GM19351 (cell line): ENCODE measurements around the gene LEFTY2.
"Not testable (repeated sequence)": the region's sequence is repeated elsewhere in the genome, so short reads cannot be mapped to it uniquely, and the experiment has no call there.

Experiments
- ATAC-seq: cut with Tn5 transposase; IDR thresholded peaks from one replicate; pipeline ENCODE4 v1.9.1; 2021; ENCODE audit warnings: mild to moderate bottlenecking, moderate library complexity; ENCODE audit not compliant: unreplicated experiment

LEFTY2 gene

GRCh38 chr1:225908013-225908640, 32.9 kb downstream of the LEFTY2 start:
- ATAC-seq, result no peak

GRCh38 chr1:225907341-225907740, 33.7 kb downstream of the LEFTY2 start:
- no peak for ATAC-seq

GRCh38 chr1:225906467-225906866, 34.6 kb downstream of the LEFTY2 start:
- ATAC-seq, result no peak

- no peak for ATAC-seq
Observed at GRCh38 chr1:225903623-225904022, 37.4 kb downstream of the LEFTY2 start.

- ATAC-seq, result no peak
Observed at GRCh38 chr1:225899044-225899925, 41.7 kb downstream of the LEFTY2 start.

GRCh38 chr1:225897595-225898514, 43.2 kb downstream of the LEFTY2 start:
- no peak for ATAC-seq

- peak; percentile 100 for ATAC-seq
Observed at GRCh38 chr1:225896937-225897549, 44.0 kb downstream of the LEFTY2 start.

GRCh38 chr1:225896494-225896893, 44.5 kb downstream of the LEFTY2 start:
- ATAC-seq, result no peak

- no peak for ATAC-seq
Observed at GRCh38 chr1:225892307-225892706, 48.7 kb downstream of the LEFTY2 start.

GRCh38 chr1:225891229-225891972, 49.6 kb downstream of the LEFTY2 start:
- ATAC-seq, result no peak

- no peak for ATAC-seq
Observed at GRCh38 chr1:225890346-225891228, 50.4 kb downstream of the LEFTY2 start.

- no peak for ATAC-seq
Observed at GRCh38 chr1:225889743-225890142, 51.3 kb downstream of the LEFTY2 start.

- no peak for ATAC-seq
Observed at GRCh38 chr1:225888898-225889601, 52.0 kb downstream of the LEFTY2 start, which contains the start of gene LEFTY1. Gene LEFTY1 (minus strand): TSS chr1:225889146. CDS start chr1:225889066, 80 bp downstream.

- no peak for ATAC-seq
Observed at GRCh38 chr1:225888289-225888897, 52.6 kb downstream of the LEFTY2 start.

GRCh38 chr1:225887554-225888288, 53.3 kb downstream of the LEFTY2 start:
- ATAC-seq, result not testable (repeated sequence)

- no peak for ATAC-seq
Observed at GRCh38 chr1:225887030-225887314, 54.0 kb downstream of the LEFTY2 start.
